Fibroblast of lung (primary cell): Measurements from ENCODE around the gene SEC14L1.

Source experiments
- CTCF ChIP-seq, 2 donors: IDR thresholded peaks in 1 of 2; conservative IDR thresholded peaks in 1 of 2; 1 replicate in 1 of 2; 2 replicates in 1 of 2; pipeline ENCODE4 v1.5.1; 2011 to 2012; ENCODE audit warnings: low read length in 2 of 2, control low read depth in 1 of 2, inconsistent platforms in 1 of 2, low read depth in 1 of 2, mild to moderate bottlenecking in 1 of 2
- EZH2 ChIP-seq: IDR thresholded peaks from 2 replicates; pipeline ENCODE4 v1.5.1; 2012; ENCODE audit warnings: low read length, control low read depth, mild to moderate bottlenecking; ENCODE audit errors: missing control alignments

GRCh38 chr17:77174928-77175661, 34.3 kb downstream of the SEC14L1 start:
- no peak for TF ChIP-seq CTCF (conservative IDR thresholded peaks at IDR 0.05 in 1 of 2, IDR thresholded peaks at IDR 0.05 in 1 of 2; ENCODE audit: low read depth in 1 of 2, low read length in 2 of 2)
- TF ChIP-seq EZH2, result no peak
